ENCODE results near the gene FAM53B.
"Not testable (repeated sequence)": the region's sequence is repeated elsewhere in the genome, so short reads cannot be mapped to it uniquely, and the experiment has no call there.

DNA sequence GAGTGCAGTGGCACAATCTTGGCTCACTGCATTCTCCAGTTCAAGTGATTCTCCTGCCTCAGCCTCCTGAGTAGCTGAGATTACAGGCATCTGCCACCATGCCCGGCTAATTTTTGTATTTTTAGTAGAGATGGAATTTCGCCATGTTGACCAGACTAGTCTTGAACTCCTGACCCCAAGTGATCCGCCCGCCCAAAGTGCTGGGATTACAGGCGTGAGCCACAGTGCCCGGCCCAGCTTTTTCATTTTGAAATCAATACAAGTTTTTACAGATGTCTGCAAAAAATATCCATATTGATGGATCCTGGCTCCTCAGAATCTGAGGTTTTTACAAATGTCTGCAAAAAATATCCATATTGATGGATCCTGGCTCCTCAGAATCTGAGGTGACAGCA is 155.8 kb downstream of the FAM53B start:
- TF ChIP-seq POLR2A (IDR thresholded peaks at IDR 0.05; ENCODE audit: low read length); GATA1 (IDR thresholded peaks at IDR 0.05; ENCODE audit: low read depth, low read length): not testable (repeated sequence)

All from erythroblast (primary cell).